ENCODE measurements around the gene MX2. TPM values are rescaled to one million over a fixed set of nuclear protein-coding genes. Genes with fewer than 3 reads are reported as not detected.

Gene MX2
- total and polyA plus RNA-seq, 2 experiments from 2014 or later: 5.4 to 9.2 TPM

GRCh38 chr21:41458559-41458958, 96.7 kb downstream of the MX2 start:
- H3K4me3 ChIP-seq: no peak overlapping the region
- Mint-ChIP-seq H3K27me3 (ENCODE audit: insufficient read depth, low read depth, poor library complexity) (peaks cover 3% of the 10 kb centered on the region), H3K9me3 (peaks cover 12% of the 10 kb centered on the region), H3K27ac (no peak overlapping the region), H3K36me3 (ENCODE audit: low read depth) (peaks cover 12% of the 10 kb centered on the region), H3K4me1 (peaks cover 24% of the 10 kb centered on the region), H3K4me3 (no peak overlapping the region)
- H2AFZ ChIP-seq: no peak overlapping the region
- ATAC-seq: no peak
- H3K27me3 ChIP-seq (ENCODE audit: insufficient read depth): no peaks in the 10 kb centered on the region
- no peaks in the 10 kb centered on the region for H3K4me1 ChIP-seq (ENCODE audit: insufficient read depth)
- no peaks in the 10 kb centered on the region for H3K79me2 ChIP-seq (replicated peaks; ENCODE audit: insufficient read depth)
- H3K36me3 ChIP-seq (ENCODE audit: insufficient read depth): no peaks in the 10 kb centered on the region
- no peaks in the 10 kb centered on the region for H4K20me1 ChIP-seq (replicated peaks; ENCODE audit: insufficient read depth)
- TF ChIP-seq EZH2 (IDR thresholded peaks at IDR 0.05; ENCODE audit: low read depth, unreplicated experiment): no peak
- no peak for TF ChIP-seq STAT1 (IDR thresholded peaks at IDR 0.05; ENCODE audit: unreplicated experiment)
- TF ChIP-seq CREB1 (CRISPR knock-in tag; IDR thresholded peaks at IDR 0.05; ENCODE audit: low read depth): no peak
- TF ChIP-seq ZNF114 (CRISPR knock-in tag; IDR thresholded peaks at IDR 0.05): no peak
- TF ChIP-seq NANOG (IDR thresholded peaks at IDR 0.05; ENCODE audit: borderline replicate concordance): no peak
- no peak for TF ChIP-seq ZNF331 (CRISPR knock-in tag; IDR thresholded peaks at IDR 0.05; ENCODE audit: low read depth)
- no peak for TF ChIP-seq REST (IDR thresholded peaks at IDR 0.05; ENCODE audit: unreplicated experiment)
- no peak for TF ChIP-seq ZNF462 (CRISPR knock-in tag; IDR thresholded peaks at IDR 0.05)
- no peak for TF ChIP-seq JUNB (IDR thresholded peaks at IDR 0.05; ENCODE audit: unreplicated experiment)
- TF ChIP-seq EZH2phosphoT487 (IDR thresholded peaks at IDR 0.05; ENCODE audit: unreplicated experiment): no peak
- no peak for TF ChIP-seq ETS1 (IDR thresholded peaks at IDR 0.05)
- no peak overlapping the region for H3K27ac ChIP-seq (ENCODE audit: low read depth)
- no peaks in the 10 kb centered on the region for H3K9me2 ChIP-seq (ENCODE audit: insufficient read depth)
- no peak overlapping the region for H3K4me2 ChIP-seq
- no peak for DNase-seq (ENCODE audit: low spot score)
- H3F3A ChIP-seq (replicated peaks; ENCODE audit: low read depth): no peaks in the 10 kb centered on the region
